Right hindlimb (tissue), 1 donor: Measurements from ENCODE around the gene FAM72B.
"Not testable (repeated sequence)": the region's sequence is repeated elsewhere in the genome, so short reads cannot be mapped to it uniquely, and the experiment has no call there.

Experiments
- DNase-seq: peaks from one replicate; pipeline ENCODE4 v3.0.0-alpha.2; 2018

The FAM72B gene

DNA sequence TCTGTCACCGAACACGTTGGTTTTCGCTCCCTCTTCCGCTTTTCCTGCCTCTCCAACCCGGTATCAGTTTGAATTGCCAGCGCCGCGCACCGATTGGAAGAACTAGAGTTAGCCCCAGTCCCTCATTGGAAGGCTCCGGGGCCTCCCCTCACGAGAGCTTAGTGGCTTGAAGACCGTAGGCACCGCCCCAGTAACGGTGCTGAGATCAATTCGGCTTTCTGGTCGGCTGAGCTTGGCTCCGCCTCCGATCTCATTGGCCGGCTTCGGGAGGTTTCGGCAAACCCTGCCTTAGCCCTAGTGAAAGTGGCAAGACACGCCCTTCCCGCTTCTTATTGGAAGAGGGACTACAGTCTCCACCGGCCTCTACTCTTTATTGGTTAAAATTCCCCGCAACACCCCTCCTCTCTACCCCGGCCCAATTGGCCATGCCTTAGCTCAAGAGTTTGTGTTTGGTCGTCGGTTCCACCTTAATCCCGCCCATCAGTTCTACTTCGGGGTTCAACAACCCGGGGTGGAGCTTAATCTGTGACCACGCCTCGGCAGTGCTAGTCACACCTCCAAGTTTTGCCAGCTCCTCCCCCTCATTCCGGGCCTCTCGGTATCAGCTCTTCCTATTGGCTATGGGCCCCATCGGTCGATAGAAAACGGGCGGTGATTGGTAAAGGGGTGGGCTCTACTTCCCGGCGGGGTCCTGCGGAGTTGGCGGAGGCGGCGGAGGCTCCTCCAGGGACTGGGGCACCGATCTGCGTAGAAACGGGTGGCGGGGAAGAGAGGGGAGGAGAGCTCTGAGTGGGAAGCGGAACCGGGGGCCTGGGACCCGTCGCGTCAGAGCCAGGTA lies at the start of gene FAM72B, which contains the start of gene SRGAP2C:
Gene FAM72B, minus strand, starts transcription at position 51 of the 838 bp plus-strand sequence. CDS start 851 bp downstream, outside the sequence.
Gene SRGAP2C, plus strand, starts transcription at position 686 of the 838 bp plus-strand sequence. CDS start 2,472 bp downstream, outside the sequence.
- DNase-seq: peak; percentile 98

DNA sequence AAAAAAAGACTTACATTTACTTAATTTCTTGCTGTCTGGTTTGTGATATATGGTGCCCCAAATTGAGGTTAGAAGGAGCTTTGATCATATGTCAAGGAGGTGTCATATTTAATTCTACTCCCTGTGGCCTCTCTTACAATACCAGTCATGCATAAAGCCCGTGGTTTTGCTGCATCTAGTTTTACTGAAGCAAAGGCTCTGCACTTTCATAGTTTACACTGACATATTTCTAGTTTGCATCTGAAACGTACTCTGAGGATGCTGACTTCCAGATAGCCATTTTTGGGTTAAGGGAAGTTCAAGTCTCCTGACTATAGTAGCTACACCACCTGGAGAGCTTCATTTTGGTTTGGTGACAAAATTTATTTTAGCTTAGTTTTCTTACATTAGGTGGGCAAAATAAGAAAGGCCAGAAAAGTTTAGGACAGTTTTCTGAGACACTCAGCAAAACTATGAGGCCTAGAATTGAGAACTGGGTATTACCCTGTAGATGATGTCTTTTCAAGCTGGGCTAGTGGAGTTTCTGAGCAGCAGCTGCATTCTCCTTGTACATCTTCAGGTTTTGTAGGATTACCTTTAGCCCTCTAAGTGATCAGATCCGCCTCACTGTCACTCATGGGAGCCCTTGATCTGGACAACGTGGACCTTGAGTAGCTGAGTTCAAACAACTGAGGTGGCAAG lies 48.4 kb upstream of the FAM72B start:
- not testable (repeated sequence) for DNase-seq

DNA sequence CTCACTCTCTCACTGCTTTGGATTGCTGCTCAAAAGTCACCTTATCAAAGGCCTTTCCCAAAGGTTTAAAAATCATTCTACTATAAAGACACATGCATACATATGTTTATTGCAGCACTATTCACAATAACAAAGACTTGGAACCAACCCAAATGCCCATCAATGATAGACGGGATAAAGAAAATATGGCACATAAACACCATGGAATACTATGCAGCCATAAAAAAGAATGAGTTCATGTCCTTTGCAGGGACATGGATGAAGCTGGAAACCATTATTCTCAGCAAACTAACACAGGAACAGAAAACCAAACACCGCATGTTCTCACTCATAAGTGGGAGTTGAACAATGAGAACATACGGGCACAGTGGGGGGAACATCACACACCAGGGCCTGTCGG lies 46.5 kb upstream of the FAM72B start:
- not testable (repeated sequence) for DNase-seq

DNA sequence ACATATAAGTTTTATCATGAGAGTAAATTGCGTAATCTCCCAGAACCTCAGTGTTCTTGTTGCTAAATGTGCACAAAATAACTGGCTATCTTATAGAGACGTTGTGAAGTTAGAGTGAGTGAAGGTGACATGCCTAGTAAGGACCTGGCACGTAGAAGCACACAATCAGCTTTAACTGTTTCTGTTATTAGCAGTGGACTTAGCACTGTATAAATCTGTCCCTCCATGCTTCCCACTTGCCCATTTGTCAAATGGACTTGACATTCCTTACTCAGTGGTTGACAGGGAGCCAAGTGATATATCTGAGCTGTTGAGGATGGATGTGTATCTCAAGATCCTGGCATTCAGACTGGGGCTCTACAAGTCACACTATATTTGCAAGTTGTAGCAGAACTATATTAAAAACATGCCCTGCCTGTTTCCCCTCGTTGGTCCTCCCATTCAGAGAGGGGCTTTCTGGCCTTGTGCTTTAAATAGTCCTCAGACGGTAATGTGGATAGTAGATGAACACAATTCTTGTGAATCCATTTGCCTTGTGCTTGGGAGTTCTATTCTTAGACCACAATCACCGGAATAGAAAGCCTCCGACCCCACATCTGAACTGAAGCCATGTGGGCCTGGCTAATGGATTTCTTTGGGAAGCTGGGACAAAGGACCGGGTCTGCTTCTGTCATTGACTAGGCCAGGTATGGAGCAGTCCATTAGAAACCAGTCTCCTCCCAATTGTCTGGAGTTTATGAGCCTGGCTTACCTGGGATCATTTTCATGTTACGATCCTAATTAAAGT lies 43.6 kb upstream of the FAM72B start:
- not testable (repeated sequence) for DNase-seq

DNA sequence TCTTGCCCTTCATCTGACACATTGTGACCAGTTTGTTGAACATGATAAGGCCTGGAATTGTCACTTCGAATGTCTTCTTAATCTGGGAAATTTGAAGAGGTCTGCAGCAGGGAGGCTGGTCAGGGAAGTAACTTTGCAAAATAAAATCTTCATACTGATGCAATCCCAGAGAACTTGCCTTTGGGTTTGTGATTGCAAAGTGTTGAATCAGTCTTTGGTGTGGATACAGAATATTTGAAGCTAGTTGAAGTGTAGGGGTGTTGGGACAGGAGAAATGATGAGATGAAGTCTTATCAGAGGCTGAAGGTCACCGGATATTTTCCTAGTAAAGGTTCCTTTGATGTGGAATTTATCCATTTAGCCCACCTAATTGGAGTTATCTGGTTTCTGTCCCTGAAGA lies 42.8 kb upstream of the FAM72B start:
- DNase-seq: not testable (repeated sequence)

DNA sequence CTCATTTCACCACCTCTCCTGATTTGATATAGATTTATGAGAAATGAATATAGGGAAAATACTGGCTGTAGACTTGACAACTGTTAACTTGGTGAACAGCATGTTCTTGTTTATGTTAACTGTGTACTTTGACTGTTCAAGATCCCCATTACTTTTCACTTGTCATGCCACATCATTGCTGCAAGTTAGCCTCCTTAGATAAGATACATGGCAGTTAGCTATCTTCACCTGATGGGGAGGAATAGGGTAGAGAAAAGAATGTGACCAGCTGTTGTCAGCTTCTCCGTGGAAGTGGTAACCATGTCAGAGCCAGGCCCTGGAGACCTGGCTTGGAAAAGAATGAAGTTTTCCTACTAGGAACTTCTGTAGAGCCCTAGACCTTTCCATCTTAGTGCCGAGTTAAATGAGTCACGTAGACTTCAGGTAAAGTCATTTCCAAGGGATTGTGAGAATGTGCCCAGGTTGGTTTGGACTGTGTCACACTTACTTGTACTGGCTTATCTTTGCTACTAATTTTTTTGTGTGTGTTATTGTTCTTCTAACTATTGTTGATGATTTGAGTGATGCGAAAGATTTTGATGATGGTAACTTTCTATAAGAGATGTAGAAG lies 42.3 kb upstream of the FAM72B start:
- DNase-seq: not testable (repeated sequence)

DNA sequence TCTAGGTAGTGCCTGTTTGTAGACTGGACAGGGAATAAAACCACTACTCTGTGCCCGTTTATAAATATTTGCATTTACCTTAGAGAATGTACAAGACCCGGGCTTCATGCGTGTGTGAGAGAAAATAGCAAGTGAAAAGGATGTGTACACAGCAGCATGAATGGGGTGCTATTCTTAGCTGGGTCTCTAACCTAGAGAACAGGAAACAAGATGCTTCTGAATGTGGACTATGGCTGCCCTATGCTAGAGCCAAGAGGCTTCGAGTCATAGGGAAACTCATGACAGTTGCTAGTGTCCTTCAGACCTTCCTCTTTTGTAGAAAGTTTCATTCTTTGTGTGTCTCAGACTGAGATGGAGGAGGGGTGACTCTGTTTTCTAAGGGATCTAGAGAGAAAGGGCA lies 40.6 kb upstream of the FAM72B start:
- DNase-seq: not testable (repeated sequence)

DNA sequence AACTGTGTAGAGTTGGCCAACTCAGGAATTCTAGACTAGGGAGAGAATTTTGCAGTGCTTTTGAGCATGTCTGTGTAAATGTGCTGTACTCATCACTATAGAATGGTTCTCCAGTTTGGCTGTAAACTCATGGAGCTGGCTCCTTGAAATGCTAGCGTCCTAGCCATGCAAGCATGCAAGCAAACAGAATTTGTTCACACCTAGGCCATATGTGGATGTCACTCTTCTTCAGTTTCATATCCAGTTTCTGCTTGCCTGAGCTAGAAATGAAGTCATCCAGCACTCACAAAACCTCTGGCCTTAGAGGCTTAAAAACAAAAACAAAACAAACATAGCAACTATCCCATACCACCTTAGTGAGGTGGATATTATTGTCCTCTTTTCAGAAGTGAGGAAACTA lies 37.6 kb upstream of the FAM72B start:
- DNase-seq: not testable (repeated sequence)

DNA sequence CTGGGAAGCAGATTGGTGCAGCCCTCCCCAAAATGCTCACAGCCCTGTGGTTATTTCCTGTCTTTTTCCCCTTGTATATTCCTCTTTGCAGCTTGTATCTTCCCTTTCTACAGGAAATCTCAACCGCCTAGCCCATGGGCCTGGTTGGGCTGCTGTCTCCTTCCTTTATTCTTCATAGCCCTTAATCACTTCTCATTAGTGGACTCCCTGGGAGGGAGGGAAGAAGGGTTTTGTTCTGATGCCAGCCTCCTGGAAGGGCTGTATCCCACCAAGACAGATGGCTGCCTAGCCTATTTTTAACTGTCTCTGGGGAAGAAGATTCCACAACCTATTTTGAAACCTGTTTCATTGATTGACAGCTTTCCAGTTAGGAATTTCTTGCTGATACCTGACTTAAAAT lies 32.5 kb upstream of the FAM72B start:
- DNase-seq: not testable (repeated sequence)

DNA sequence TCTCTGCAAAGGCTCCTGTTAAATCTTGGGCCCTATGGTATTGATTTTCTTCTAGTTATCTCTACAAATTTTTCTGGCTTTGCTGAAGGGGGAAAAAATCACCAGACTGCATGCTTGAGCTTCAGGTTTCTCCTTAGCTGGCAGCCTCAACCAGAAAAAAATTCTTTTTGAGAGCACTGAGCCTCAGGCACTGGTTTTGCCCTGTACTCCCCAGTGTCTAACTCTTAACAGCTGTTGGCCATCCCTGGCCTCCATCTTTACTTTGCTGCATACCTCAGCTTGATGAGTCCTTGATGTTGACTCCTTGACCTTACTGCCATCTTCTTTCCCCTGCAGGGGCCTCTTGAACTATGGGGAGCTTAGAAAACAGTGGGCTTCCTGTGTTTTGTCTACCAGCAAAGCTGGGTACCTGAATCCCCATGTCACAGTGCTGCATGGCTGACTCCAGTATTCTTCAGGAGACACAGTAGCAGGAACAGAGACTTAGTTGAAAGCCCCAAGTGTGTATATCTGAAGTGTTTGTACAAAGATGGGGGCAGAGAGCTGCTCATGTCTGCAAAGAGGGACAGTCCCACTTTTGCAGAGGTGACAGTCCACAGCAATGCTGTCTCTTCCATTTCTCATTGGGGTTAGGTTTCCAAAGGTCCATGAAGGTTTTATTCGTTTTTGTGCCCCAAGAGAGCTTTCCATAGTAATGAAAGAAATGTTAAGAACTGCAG lies 31.7 kb upstream of the FAM72B start:
- DNase-seq: not testable (repeated sequence)

DNA sequence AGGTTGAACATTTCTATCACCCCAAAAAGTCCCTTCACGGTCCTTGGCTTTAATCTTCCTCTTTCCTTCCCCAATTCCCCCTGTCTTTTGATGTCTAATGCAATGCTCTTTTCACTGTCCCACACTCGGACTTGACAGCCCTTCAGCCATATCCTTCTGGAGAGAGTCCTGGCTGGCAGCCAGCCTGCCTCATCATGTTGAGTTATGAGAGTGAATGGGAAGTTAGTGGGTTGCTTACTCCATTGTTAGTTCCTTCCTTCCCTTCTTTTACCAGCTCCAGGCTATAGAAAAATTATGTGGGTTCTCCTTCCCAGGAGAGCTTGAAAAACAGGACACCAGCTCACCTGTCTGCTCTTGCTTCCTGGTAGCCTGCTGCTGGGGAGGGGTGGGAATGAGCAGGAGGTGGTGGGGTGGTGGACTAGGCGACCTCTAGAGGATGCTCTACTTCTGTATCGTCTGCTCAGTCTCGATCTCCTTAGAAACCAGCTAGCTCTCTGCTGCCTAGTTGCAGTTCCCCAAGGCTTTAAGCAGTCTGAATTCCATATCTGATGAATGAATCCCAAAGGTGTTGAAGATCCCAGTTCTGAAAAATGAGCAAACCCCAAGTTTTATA lies 30.5 kb upstream of the FAM72B start:
- DNase-seq: not testable (repeated sequence)

DNA sequence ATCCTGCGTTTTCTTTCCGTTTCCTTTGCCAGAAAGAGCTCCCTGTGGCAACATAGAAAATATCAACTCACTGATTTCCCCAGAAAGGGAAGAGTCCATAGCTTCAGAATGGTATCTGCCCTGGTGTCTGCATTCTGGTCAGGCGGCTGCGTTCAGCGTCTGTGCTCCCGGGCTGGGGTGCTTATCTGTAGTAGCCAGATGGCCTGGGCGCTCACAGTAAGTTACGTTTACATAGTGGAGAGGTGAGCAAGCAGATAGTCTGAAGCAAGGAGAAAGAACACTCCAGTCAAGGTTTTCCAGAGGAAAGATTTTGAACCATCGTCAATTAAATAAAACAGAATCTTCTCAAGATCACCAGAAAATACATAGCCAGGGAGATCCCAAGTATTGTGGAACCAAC lies 29.4 kb upstream of the FAM72B start:
- DNase-seq: not testable (repeated sequence)

DNA sequence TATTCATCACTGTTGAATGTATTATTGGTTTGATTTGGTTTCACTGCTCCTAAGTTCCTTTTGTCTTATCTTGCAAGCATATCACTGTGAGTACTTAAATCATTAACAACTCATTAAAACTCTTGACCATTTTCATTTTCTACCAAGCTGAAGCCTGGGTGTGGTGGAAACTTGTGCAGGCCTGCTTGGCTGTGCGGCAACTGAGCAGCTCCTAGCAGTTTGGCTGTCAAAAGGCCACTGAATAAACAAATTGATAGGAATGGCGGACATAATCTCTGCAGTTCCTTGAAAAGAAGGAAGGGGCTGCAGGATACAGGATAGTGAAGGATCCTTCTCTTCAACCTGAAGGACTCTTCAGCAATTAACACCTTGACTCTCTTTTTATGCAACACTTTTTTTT lies 26.6 kb upstream of the FAM72B start:
- DNase-seq: not testable (repeated sequence)

DNA sequence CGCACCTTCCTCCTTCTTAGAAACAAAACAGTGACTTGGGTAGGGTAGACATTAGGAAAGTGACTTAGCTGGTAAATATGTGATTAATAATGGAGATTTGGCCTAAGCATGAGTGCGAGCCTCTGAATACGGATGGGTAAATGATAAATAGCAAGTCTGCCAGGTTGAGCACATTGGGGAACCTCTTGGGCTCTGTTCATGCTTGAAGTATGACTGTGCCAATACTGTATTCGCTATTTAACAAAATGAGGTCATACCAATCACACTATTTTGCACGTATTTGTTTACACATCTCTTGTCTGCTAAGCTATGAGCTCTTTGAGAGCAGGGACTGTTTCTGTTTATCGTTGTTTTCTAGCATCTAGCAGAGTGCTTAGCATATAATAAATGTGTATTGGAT lies 24.2 kb upstream of the FAM72B start:
- DNase-seq: not testable (repeated sequence)

DNA sequence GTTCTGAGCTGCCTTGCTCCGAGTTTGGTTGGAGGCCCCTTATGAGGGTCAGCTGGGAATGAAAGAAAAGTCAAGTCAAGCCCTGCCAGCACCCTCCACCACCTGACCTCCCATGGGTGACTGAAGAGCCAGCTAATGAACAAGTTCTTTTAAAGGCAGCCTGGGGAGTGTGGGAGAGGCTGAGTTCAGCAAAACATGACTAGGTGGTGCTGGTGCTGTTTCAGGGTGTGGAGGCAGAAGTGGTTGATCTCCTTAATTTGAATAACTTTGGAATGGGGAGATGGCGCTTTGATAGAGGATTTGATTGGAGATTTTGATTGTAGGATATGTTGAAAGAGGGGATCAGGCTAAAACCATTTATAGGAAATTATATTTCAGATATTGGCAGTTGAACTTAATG lies 23.2 kb upstream of the FAM72B start:
- DNase-seq: not testable (repeated sequence)

DNA sequence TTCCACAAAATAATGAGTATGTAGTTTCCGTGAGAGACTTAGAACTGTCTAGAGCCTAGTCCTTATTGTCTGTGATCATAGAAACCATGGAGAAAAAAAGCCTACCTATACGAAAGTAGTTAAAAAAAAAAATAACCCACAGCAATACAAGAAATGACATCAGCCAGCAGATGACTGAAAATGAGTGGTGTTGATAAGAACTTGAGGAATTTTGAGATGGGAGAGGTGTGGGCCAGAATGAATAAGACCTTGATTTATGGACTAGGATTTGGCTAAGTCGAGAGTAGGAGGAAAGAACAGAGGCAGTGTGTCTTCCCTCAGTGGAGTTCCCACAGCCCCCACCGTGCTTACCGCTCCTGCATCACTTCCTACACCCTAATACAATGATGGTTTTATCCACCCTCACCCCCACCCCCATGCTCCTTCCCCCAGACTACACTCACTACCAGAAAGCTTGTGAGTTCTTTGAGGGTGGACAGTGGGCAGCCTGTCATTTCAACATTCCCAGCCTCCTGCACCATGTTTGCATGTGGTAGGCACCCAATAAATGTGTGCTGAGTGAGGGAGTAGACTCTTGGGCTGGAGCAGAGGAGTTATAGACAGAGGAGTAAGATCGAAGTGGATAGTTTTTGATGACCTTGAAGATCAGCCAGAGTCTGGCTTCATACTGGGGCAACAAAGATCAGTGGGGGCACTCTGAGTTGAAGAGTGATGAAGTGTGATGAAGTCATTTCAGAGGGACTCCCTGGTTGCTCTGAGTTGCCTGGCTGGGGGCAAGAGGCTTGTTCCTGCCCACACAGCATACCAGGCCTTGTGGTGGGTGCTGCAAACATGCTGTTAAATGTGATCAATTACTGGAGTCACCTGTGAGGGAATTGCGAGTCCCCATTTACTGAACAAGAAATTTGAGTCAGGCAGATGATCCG lies 21.9 kb upstream of the FAM72B start:
- DNase-seq: peak; percentile 12

DNA sequence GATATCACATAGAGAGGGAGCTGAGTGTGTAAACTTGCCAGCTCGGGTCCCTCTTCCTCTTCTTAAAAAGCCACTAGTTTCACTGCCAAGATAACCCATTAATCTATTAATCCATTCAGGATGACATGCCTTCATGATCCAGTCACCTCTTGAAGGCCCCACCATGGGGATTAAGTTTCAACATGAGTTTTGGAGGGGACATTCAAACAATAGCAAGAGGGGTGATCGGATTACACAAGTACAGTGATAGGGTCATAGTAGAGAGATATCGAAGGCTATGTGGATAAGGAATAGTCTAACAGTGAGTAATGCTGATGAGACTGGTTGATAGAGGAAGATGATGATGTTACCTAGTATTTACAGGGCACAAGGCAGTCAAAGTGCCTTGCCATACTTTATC lies 18.8 kb upstream of the FAM72B start:
- not testable (repeated sequence) for DNase-seq

DNA sequence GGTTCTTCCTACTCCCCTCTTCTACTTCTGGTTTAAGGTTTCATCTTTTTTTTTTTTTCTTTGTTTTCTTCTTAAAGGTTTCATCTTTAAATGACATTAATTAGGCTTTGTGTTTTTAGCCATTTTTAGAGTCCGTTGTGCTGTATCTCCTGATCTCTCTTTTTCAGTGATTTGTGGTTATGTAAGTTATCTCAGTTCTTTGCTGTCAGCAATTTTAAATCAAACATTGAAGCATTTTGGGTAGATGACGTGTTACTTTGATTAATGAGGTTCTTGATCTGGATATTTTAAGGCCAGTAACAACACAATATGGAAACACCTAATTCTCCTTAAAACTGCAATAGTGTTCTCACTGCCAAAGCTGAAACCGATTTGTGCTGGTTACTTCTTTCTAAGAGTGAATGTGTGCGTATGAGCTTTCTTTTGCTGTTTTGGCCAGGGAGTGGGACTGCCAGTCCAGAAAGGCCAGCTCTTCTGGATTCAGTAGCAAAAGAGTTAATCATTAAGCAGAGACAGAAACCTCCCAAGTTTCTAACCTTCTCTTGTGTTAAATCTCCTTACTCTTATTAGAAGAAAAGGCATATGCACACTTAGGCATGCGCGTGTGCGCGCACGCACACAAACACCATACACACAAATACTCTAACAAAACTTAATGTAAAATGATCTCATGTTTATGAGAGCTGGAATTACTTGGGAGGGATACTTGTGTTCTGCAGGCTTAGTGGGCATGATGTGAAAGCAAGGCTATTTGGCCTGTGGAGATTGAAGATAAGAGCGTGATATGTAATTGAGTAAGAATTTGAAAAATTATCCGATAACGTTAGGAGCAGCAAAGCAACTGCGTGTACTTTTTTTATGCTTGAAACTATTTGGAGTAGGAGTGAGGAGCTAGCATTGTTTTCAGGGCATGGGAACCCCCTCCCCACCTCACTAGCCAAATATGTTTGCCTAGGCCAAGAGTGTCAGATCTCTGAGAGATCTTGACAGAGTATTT lies 17.1 kb upstream of the FAM72B start:
- not testable (repeated sequence) for DNase-seq

DNA sequence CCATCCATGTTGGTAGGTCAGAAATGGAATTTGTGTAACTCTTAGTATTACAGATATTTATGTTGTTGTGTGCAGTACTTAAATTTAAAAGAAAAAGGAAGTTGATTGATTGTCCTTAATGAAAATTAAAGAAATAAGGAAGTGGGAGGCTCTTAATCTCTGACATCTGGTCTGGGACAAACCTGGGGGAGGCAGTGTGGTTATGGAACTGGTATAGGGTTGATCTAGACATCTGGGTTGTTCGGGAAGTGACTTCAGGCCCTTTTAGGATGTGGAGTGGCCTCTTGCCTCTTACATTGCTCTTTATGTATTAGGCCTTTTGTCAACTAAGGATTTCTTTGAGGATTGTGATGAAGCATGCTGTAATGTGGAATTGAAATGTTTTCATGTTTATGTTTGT lies 16.1 kb upstream of the FAM72B start:
- not testable (repeated sequence) for DNase-seq
